Measurements from ENCODE around the gene PTPRA. TPM values are rescaled to one million over a fixed set of nuclear protein-coding genes. Genes with fewer than 3 reads are reported as not detected.

PTPRA gene
- total RNA-seq, 6 experiments from 2014 or later: 15.7 to 22.1 (median 18.6) TPM

DNA sequence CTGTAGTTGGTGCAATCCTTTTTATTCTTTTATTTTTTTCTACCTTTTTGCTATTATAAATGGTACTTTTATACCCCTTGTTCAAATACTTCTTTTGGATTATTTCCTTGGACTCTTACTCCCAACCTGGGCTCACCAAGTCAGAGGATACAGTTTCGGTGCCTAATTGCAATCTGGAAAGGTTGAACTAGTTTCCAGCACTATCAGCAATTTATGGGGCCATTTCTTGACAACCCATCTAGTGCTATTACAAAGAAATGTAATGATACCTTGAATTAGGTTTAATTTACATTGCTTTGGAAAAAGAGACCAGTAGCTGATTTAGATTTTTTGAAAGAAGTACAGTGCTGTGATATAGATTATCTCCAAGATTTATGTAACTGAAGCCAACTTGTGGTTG lies 5.2 kb downstream of the PTPRA start:
- ATAC-seq: no peak
- no peak for TF ChIP-seq CTCF (IDR thresholded peaks at IDR 0.05)
- no peak for TF ChIP-seq POLR2A (IDR thresholded peaks at IDR 0.05)
- intact Hi-C loops (cut with DNase I): no loop called here

GRCh38 chr20:2879146-2879545 lies 5.9 kb downstream of the PTPRA start:
- Histone ChIP-seq H3K4me3 (no peak overlapping the region), H3K36me3 (no peaks in the 10 kb centered on the region), H3K9me3 (no peaks in the 10 kb centered on the region), H3K27me3 (no peaks in the 10 kb centered on the region), H3K27ac (no peak overlapping the region), H3K4me1 (peaks cover 0 to 6% (median 0%) of the 10 kb centered on the region in 4 donors)
- no peak for DNase-seq
- WGBS (ENCODE audit: insufficient coverage, low coverage, low lambda C conversion rate, missing lambda C conversion rate): 87% methylated on average over 3 of the region's 3 CpGs
- ATAC-seq: no peak
- TF ChIP-seq POLR2A (IDR thresholded peaks at IDR 0.05): no peak
- TF ChIP-seq CTCF (IDR thresholded peaks at IDR 0.05): no peak
- intact Hi-C loops (cut with DNase I): no loop called here

More for the DNA sequence above, 5.2 kb downstream of the PTPRA start:
- 100% methylated on average over 1 of the region's 1 CpG for WGBS (ENCODE audit: insufficient coverage, low coverage, low lambda C conversion rate, missing lambda C conversion rate)
- Histone ChIP-seq H3K4me1 (peaks cover 0 to 6% (median 0%) of the 10 kb centered on the region in 4 donors), H3K27me3 (no peaks in the 10 kb centered on the region), H3K4me3 (no peak overlapping the region), H3K27ac (no peak overlapping the region), H3K9me3 (no peaks in the 10 kb centered on the region), H3K36me3 (no peaks in the 10 kb centered on the region)
- DNase-seq: no peak

DNA sequence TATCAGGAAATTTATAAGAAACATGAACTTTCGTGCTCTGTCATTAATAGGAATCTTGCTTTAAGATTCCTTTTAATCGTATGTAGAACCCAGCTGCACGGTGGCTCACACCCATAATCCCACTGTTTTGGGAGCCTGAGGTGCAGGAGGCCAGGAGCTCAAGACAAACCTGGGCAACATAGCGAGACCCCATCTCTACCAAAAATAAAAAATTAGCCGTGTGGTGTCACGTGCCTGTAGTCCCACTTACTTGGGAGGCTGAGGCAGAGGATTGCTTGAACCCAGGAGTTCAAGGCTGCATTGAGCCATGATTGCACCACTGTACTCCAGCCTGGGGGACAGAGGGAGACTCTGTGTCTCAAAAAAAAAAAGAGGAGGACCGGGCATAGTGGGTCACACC lies 7.4 kb downstream of the PTPRA start:
- DNase-seq: no peak
- no peak overlapping the region for H3K4me3 ChIP-seq
- TF ChIP-seq POLR2A (IDR thresholded peaks at IDR 0.05): no peak
- TF ChIP-seq CTCF (IDR thresholded peaks at IDR 0.05): no peak
- WGBS (ENCODE audit: insufficient coverage, low coverage, low lambda C conversion rate, missing lambda C conversion rate): 95% methylated on average over 6 of the region's 7 CpGs
- no peaks in the 10 kb centered on the region for H3K4me1 ChIP-seq
- no peaks in the 10 kb centered on the region for H3K36me3 ChIP-seq
- ATAC-seq: no peak
- no peak overlapping the region for H3K27ac ChIP-seq
- no peaks in the 10 kb centered on the region for H3K9me3 ChIP-seq
- intact Hi-C loops (cut with DNase I): no loop called here
- H3K27me3 ChIP-seq: no peaks in the 10 kb centered on the region

- no peaks in the 10 kb centered on the region for H3K9me3 ChIP-seq
- WGBS (ENCODE audit: insufficient coverage, low coverage, low lambda C conversion rate, missing lambda C conversion rate): 78% methylated on average over 3 of the region's 3 CpGs
- no peak overlapping the region for H3K27ac ChIP-seq
- H3K36me3 ChIP-seq: no peaks in the 10 kb centered on the region
- no peaks in the 10 kb centered on the region for H3K4me1 ChIP-seq
- TF ChIP-seq POLR2A (IDR thresholded peaks at IDR 0.05) (no peak), CTCF (IDR thresholded peaks at IDR 0.05) (no peak)
- intact Hi-C loops (cut with DNase I): no loop called here
- H3K4me3 ChIP-seq: no peak overlapping the region
- no peaks in the 10 kb centered on the region for H3K27me3 ChIP-seq
- DNase-seq (no peak), ATAC-seq (no peak)
Measured at GRCh38 chr20:2883726-2884637, 10.7 kb downstream of the PTPRA start.

Measured in right lobe of liver (tissue), 6 donors.